H1 (cell line): Measurements from ENCODE around the gene IFT74. TPM values are rescaled to one million over a fixed set of nuclear protein-coding genes. Genes with fewer than 3 reads are reported as not detected.

Experiments
- BCL11A ChIP-seq, 2 experiments: IDR thresholded peaks; one replicate each; pipeline ENCODE4 v1.6.1; 2011; ENCODE audit warnings: low read depth in 2 of 2, low read length in 2 of 2, mild to moderate bottlenecking in 2 of 2
- SIRT6 ChIP-seq: IDR thresholded peaks from one replicate; pipeline ENCODE4 v1.7.1; 2012; ENCODE audit warnings: low read length, inconsistent platforms
- SP1 ChIP-seq: IDR thresholded peaks from 2 replicates; pipeline ENCODE4 v1.6.1; 2011; ENCODE audit warnings: low read depth, low read length
- polyA plus RNA-seq, 7 experiments: library from polyadenylated mRNA; depleted of rRNA in 3 of 7; stranded (reverse) in 5 of 7; unstranded in 2 of 7; fragments of >200 nt in 5 of 7; fragments of 200-250 nt in 2 of 7; gene quantifications; 1 replicate in 5 of 7; 2 replicates in 1 of 7; 4 replicates in 1 of 7; pipeline versions ENCODE4 v1.2.1 to v1.2.3, GENCODE V29; 2011 to 2013; ENCODE audit warnings: missing spikeins in 2 of 7, mixed read lengths in 2 of 7
- total RNA-seq: library from RNA; stranded (reverse); fragmentation: NEBNext Ultra II Directional; extraction: Animal tissue kit (Norgen Biotek cat#: 25700); gene quantifications from 2 replicates; pipeline ENCODE4 v1.2.1, GENCODE V29; 2021
- TF ChIP-seq, protein P1 (sequence below): fragments of 300-600 bp; sonication (generic); IDR thresholded peaks from 2 replicates; pipeline ENCODE4 v1.7.1; 2012; ENCODE audit warnings: low read length, moderate library complexity, mild to moderate bottlenecking, inconsistent platforms; ENCODE audit not compliant: insufficient replicate concordance

Gene IFT74
- total and polyA plus RNA-seq, 2 of the 8 experiments (the other 6 are each of a cell fraction or from before 2014, with no cell fraction given), result 4.4 to 17.8 TPM

DNA sequence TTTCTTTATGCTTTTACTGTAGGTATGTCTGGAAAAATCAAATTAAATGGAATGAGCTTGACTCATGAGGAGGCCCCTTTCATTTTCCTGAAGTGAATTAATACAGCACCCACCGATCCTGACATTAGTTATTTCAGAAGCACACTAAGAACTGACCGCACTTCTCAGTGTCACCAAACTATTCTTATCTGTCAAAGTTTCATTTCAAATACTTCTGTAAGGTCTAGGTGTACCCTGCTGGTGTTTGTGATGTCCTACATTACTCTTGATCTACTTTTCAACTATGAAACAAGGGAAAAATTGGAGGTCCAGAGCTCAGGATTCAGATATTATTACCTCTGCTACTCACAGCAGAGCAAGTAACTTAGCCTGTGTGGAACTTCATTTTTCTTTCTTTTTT lies 151.0 kb downstream of the IFT74 start (continued):
- TF ChIP-seq, protein P1, sequence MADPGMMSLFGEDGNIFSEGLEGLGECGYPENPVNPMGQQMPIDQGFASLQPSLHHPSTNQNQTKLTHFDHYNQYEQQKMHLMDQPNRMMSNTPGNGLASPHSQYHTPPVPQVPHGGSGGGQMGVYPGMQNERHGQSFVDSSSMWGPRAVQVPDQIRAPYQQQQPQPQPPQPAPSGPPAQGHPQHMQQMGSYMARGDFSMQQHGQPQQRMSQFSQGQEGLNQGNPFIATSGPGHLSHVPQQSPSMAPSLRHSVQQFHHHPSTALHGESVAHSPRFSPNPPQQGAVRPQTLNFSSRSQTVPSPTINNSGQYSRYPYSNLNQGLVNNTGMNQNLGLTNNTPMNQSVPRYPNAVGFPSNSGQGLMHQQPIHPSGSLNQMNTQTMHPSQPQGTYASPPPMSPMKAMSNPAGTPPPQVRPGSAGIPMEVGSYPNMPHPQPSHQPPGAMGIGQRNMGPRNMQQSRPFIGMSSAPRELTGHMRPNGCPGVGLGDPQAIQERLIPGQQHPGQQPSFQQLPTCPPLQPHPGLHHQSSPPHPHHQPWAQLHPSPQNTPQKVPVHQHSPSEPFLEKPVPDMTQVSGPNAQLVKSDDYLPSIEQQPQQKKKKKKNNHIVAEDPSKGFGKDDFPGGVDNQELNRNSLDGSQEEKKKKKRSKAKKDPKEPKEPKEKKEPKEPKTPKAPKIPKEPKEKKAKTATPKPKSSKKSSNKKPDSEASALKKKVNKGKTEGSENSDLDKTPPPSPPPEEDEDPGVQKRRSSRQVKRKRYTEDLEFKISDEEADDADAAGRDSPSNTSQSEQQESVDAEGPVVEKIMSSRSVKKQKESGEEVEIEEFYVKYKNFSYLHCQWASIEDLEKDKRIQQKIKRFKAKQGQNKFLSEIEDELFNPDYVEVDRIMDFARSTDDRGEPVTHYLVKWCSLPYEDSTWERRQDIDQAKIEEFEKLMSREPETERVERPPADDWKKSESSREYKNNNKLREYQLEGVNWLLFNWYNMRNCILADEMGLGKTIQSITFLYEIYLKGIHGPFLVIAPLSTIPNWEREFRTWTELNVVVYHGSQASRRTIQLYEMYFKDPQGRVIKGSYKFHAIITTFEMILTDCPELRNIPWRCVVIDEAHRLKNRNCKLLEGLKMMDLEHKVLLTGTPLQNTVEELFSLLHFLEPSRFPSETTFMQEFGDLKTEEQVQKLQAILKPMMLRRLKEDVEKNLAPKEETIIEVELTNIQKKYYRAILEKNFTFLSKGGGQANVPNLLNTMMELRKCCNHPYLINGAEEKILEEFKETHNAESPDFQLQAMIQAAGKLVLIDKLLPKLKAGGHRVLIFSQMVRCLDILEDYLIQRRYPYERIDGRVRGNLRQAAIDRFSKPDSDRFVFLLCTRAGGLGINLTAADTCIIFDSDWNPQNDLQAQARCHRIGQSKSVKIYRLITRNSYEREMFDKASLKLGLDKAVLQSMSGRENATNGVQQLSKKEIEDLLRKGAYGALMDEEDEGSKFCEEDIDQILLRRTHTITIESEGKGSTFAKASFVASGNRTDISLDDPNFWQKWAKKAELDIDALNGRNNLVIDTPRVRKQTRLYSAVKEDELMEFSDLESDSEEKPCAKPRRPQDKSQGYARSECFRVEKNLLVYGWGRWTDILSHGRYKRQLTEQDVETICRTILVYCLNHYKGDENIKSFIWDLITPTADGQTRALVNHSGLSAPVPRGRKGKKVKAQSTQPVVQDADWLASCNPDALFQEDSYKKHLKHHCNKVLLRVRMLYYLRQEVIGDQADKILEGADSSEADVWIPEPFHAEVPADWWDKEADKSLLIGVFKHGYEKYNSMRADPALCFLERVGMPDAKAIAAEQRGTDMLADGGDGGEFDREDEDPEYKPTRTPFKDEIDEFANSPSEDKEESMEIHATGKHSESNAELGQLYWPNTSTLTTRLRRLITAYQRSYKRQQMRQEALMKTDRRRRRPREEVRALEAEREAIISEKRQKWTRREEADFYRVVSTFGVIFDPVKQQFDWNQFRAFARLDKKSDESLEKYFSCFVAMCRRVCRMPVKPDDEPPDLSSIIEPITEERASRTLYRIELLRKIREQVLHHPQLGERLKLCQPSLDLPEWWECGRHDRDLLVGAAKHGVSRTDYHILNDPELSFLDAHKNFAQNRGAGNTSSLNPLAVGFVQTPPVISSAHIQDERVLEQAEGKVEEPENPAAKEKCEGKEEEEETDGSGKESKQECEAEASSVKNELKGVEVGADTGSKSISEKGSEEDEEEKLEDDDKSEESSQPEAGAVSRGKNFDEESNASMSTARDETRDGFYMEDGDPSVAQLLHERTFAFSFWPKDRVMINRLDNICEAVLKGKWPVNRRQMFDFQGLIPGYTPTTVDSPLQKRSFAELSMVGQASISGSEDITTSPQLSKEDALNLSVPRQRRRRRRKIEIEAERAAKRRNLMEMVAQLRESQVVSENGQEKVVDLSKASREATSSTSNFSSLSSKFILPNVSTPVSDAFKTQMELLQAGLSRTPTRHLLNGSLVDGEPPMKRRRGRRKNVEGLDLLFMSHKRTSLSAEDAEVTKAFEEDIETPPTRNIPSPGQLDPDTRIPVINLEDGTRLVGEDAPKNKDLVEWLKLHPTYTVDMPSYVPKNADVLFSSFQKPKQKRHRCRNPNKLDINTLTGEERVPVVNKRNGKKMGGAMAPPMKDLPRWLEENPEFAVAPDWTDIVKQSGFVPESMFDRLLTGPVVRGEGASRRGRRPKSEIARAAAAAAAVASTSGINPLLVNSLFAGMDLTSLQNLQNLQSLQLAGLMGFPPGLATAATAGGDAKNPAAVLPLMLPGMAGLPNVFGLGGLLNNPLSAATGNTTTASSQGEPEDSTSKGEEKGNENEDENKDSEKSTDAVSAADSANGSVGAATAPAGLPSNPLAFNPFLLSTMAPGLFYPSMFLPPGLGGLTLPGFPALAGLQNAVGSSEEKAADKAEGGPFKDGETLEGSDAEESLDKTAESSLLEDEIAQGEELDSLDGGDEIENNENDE, result no peak
- TF ChIP-seq BCL11A (IDR thresholded peaks at IDR 0.05; ENCODE audit: low read depth in 2 of 2, low read length in 2 of 2) (no peak), SP1 (no peak), SIRT6 (no peak)
